Stimulated activated CD4-positive, alpha-beta T cell treated with anti-CD3 and anti-CD28 coated beads, Interleukin-12 subunit alpha, Interleukin-12 subunit beta, amount 100 ng/mL, for 4 hours (primary cell): ENCODE results near the gene PPP1R3C.

Experiments used
- DNase-seq: peaks from one replicate; pipeline ENCODE4 v3.0.0-alpha.2; 2020

The PPP1R3C gene

DNA sequence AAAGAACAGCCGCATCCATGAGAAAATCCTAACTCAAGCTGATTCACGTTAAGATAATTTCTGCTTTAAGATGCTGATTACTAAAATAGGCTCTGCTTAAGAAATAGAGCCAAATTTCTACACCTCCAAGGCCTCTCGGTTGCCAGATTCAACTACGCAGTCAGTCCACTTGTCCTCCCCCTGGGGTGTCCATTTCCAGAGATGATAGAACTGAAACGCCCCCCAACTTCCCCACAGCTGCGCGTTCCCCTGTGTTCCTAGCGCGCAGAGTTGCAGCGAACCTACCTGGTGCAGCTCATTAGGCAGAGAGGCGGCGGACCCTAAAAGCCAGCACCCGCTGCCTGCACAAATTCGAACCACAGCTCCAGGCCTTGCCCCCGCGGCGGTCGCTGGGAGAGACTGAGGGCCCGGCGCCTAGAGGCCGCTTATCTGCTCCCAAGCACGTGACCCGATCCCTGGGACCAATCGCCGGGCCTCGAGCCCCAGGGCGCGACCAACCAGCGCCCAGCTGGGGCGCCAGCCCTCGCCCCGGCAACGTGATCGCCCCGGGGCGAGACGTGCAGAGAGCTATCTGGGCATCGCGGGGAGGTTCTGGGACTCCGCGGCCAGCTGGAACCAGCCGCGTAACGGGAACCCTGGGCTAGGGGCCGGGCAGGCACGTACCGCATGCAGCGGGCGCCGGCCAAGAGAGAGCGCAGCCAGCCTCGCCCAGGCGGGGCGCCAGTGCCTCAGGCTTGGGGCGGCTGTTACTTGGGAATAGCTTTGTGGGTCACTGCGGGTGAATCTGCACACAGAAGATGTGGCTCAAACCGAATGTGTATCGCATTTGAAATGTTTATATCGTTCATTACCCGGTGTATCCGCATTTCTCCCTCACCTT lies at the start of gene PPP1R3C:
TSS of gene PPP1R3C (minus strand) at position 401 of the 880 bp plus-strand sequence. CDS start at position 299, 102 bp downstream.
- DNase-seq = peak; percentile 47

DNA sequence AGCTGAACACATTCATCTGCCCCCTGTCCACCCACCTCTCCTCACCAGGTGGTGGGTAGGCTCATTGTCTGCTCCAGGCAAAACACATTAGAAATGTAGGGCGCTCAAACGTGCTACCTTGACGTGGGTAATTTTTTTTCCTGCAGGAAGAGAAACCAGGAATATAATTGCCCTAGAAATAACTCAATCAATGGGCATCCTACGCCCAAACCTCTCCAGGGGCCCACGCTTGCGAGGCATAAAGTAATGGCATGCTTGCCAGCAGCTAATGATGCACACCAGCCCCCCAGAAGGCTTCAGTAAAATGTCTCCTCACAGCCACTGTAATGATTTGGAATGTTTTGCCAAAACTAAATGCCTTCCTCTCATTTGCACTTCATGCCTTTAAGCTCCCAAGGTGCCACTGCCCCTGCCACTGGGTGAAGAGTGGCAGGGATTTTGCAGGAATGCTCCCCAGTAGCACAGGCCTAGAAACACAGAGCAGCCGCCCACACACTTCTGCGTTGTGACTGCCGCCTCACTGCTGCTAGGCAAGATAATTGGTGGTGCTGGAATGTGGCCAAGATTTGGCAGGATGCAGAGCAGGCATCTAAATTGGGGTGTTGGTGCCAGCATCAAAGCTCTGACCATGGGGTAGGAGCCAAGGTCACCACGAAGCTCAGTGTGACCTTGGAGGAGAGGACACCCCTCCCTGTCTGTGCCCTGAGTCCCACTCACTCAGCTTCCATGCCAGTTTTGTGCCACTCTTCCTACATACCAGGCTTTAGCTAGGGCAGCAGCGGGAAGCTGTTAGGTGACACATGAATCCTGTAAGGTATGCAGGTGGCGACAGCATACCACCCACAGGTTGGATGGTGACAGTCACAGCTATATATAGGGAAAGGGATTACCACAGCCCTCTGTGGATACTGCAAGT lies 48.7 kb upstream of the PPP1R3C start:
- no peak for DNase-seq

DNA sequence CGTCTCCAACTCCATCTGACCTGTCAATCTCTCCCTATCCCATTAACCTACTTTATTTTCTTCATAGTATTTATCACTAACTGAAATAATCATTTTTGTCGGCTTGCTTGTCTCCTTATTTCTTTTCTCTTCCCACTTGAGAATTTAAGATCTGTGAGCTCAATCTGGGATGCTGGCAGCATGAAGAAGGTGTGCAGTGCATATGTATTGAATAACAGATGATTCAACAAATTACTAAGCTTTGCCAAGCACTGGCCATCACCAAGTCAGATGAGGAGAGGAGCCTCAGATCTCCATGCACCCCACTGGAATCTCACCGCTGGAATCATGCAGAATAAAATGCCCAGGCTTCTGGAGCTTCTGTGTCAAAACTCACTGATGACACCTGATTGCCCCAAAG lies 47.6 kb upstream of the PPP1R3C start:
- DNase-seq = no peak

DNA sequence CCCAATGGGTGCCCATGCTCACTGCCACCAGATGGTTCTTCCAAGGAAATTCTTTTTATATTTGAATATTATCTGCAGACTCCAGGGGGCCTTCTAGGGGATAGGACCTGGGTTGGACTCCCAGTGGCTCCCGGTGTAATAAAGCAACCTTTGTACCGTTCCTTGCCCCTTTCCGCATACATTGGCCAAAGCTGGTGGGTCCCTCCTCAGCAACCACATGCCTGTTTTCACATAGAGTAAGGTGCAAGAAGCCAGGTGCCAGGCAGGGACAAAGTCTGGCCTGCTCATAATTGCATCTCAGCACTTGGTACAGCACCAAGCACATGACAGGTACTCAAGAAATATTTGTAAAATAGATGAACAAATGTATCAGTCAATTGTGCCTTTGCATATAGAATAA lies 46.4 kb upstream of the PPP1R3C start:
- no peak for DNase-seq

- no peak for DNase-seq
These were observed 45.0 kb upstream of the PPP1R3C start for GRCh38 chr10:91677911-91678310.

- no peak for DNase-seq
These were observed 39.2 kb upstream of the PPP1R3C start for GRCh38 chr10:91672021-91672608.

- no peak for DNase-seq
These were observed 36.0 kb upstream of the PPP1R3C start for GRCh38 chr10:91668913-91669312.

DNA sequence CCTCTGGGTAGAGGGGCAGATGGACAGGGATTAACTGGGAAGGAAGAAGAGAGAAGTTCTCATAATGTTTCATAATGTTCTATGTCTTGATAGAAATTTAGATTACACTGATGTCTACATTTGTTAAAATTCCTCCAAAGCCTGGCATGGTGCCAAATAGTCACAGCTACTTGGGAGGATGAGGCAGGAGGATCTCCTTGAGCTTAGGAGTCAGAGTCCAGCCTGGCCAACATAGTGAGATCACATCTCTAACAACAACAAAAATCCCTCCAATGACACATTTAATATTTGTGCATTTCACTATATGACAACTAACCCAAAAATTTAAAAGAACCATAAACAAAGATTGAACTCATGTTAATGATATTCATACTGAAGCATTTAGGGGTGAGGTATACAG lies 33.0 kb upstream of the PPP1R3C start:
- no peak for DNase-seq

DNA sequence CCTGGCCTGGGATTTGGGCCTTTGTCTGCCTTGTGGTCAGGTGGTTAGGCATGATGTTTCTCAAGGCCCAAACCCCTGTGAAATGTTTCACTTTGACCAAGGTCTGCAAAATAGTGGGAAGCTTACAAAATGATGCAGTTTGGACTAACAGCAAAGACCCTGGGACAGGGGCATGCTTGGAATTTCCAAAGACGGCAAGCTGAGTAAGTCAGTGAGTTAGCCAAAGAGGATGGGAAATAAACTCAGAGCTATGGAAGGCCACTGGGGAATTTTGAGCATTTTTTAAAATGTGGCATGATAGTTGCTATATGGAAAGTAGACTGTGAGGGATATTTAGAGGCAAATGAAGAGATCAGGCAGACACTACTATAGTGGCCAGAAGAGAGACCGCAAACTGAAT lies 31.6 kb upstream of the PPP1R3C start:
- DNase-seq = no peak

DNA sequence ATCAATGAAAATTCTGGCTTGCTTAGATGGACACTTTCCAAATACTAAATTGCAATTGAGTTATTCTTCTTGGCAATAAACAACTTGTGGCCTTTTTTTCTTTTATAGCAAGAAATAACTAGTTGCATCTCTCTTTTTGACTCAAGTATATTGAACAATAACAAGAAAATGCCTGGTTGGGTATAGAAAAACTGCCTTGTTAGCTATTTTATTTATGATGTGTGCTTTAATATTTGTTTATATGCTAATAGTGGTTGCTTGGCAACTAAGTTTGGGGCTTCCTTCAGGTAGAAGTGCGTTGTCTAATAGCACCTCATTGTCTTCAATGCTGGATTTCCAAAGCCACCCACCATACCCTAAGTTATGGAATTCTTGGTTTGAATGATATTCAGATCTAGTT lies 30.1 kb upstream of the PPP1R3C start:
- no peak for DNase-seq

DNA sequence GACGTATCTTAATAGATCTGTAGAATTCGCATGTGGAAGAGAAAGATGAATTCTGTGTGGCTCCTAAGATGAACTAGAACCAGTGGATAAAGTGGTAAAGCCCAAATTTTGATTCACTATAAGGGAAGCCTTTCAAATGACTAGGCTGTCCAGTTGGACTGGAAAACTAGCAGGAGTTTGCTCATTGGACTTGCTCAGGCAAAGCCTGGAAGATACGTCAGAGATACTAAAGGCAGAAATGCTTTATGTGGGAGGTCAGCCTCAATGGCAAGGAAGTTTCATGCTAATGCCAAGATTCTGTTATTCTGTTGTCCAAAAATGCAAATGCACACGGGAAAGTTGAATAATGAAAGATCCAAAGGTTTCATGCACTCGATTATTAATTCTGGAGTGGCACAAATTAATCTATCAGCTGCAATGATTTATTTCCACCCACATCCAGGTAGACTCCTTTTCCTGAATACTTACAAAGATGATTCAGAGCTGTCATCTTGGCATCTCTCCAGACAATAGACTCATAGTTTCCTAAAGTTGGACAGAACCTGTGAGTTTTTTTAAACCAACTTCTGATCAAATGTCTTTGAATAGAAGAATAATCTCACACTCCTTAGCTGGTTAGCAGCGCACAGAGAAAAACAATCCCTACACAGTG lies 20.5 kb upstream of the PPP1R3C start:
- no peak for DNase-seq

- no peak for DNase-seq
These were observed 19.5 kb upstream of the PPP1R3C start for GRCh38 chr10:91652364-91652763.

- DNase-seq = no peak
These were observed 10.8 kb upstream of the PPP1R3C start for GRCh38 chr10:91643700-91644099.

DNA sequence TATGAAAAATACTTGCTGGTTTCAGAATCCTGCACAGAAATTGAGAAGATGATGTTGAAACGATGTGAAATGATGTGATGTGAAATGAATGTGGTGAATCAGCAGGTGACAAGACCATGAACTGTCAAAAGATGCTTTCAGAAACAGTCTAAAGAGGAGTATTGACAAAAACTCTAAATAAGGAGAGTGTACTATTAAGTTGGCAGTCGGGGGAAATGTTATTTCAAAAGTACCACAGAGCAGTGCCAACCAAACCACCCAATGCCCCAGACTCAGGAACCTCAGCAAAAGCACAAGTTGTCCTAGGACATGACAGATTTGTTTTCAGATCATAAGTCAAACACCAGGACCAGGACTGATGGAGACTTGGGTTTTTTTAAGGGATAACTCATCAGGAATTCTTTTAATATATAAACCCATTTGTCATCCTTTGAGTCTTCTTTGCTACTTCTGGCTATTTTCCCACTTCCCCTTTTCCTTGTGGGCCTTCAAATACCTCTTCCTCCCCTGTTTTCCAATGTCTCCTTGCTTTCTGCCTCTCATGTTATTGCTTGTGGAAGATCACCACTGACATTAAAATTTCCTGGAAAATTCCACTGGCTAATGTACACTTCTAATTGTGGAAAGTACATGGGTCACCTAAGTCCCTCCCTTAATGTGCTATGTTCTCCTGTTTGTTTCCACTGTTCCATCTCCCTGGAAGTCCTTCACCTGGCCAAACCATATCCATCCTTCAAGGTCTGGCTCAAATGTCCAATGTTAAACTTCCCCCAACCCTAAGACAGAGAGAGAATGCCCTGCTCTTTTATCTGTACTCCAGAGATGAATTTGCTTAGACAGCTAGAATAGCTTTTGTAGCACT lies 10.2 kb upstream of the PPP1R3C start:
- no peak for DNase-seq

DNA sequence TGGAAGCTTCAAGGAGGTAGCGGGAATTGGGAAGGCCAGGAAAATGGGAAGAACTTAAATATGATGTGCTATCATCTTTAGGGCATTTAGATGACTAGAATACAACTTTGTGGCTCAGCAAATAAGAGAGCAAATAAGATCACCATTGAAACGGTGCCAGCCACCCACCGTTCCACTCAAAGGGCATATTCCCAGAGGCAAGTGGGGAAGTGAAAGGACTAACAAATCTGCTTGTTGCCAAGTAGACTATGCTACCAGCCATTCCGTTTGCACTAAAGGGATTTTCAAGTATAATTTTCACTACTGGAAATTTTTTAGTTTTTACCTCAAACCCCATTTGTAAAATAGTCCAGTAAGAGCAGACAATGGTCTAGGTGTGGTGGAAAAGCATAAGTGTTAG lies 4.0 kb upstream of the PPP1R3C start:
- no peak for DNase-seq

GRCh38 chr10:91635401-91636400 lies 2.8 kb upstream of the PPP1R3C start:
- no peak for DNase-seq

GRCh38 chr10:91634898-91635297 lies 2.0 kb upstream of the PPP1R3C start:
- DNase-seq = no peak

DNA sequence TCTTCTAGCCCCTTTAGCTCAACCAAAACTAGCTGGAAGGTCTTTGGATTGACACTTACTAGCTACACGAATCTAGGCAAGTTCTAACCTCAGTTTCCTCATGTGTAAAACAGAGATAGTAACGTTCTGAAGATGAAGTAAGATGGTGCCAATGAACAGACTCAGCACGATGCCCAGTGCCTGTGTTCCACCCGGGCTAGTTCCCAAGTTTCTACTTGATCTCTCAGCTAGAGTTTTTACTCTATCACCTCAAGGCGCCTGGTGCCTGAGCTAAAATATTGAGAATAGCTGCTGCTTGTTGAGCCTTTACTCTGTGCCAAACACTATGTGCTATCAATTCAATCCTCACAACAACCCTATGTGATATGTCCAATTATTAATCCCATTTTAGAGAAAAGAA lies 1.4 kb upstream of the PPP1R3C start:
- DNase-seq = no peak

DNA sequence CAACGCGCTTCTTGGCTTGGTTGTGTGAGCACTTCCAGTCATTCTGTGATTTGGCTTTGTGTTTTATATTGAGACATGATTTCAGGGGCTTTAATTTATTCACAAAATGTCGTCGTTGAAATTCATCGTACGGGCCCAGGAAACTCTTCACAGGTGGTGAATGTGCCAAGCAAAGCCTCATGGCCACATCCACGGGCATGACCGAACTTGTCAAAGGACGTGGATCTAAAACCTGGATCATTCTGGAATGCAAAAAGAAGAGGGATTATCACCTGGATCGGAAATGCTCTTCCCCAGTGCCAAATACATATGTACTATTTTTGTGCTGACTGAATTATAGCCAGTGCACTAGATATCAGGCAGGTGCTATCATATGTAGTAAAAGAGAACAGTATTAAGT lies 2.2 kb downstream of the PPP1R3C start:
- no peak for DNase-seq

DNA sequence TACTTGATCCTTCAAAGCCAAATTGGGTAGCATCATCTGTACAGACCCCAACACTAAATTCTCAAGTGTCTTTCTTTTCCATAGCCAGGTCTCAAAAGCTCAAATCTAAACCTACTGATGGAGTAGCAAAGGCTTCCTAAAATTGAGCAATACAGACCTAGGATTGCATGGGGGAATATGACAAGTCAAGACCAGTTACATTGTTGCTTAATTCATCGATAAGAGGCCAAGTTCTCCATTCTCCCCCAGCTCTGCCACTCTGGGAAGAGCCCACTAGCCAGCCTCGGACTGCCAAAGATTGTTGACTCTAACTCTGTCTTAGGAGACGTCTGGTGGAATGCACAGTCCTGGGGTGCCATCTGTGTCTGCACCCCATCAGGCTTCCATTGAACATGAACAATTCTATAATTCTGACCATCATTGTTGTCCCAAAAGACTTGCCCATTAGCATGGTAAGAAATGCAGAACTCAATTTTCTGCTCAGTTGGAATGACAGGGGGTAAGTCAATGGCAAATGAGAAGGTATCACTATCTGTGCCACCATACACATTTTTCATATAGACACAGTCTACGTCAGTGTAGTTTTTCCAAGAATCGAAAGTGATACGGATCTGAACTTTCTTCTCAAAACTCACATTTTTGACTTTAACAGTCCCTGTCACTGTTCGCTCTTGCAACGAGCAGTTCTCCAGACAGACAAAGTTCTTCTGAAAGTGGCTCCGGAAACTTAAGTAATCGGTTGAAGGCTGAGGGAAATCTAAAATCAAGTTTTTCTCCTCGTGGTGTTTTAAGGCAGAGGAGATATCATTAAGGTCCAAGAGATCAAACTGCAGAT lies 2.9 kb downstream of the PPP1R3C start:
- no peak for DNase-seq
